GM18511 (cell line): Measurements from ENCODE around the gene MDM2.
A peak's percentile ranks its signal among the peaks of the same experiment; 100 is the strongest.
"Not testable (repeated sequence)": the region's sequence is repeated elsewhere in the genome, so short reads cannot be mapped to it uniquely, and the experiment has no call there.

Experiments
- ATAC-seq: cut with Tn5 transposase; IDR thresholded peaks from one replicate; pipeline ENCODE4 v1.9.1; 2021; ENCODE audit warnings: mild to moderate bottlenecking, moderate library complexity; ENCODE audit not compliant: unreplicated experiment

Gene MDM2

DNA sequence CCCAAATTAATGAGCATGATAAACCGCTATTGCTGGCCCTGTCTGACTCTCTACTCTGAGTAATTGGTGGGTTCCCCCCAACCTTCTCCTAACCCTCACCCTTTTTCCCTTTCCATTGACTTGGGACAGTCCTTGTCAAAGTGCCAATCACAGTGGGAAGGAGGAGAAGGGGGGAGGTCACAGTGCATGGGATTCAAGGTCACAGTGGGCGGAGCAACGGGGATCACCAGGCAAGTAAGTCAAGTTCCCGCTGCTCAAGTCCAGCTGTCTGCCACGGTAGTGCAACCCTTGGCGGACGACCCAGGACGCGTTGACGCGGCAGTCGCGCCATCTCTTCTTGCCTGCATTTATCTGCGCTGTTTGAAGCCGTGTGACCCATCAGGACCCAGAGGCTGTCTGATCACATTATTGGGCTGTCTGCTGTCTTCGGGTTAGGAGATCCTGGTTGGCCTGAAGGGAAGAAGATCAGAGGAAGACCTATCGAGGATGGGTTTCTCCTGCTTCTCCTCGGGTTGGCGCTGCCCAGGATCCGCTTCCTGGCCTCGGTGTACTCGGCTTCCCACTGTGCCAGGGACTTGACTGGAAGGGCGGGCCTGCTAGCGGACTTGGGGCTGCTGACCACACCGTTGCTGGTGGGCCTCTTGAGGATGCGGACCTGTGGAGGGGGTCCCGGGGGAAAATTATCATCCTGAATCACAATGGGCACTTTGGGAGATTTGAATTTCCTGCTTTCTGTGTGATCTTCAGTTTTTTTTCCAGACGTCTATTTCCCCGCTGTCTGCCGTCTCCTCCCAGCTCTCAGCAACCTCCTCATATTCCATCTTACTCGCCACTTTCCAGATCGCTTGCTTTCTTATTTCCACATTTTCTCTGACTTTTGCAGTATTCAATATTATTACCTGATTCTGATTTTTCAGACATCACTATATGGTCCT lies 3.1 kb upstream of the MDM2 start:
- no peak for ATAC-seq

DNA sequence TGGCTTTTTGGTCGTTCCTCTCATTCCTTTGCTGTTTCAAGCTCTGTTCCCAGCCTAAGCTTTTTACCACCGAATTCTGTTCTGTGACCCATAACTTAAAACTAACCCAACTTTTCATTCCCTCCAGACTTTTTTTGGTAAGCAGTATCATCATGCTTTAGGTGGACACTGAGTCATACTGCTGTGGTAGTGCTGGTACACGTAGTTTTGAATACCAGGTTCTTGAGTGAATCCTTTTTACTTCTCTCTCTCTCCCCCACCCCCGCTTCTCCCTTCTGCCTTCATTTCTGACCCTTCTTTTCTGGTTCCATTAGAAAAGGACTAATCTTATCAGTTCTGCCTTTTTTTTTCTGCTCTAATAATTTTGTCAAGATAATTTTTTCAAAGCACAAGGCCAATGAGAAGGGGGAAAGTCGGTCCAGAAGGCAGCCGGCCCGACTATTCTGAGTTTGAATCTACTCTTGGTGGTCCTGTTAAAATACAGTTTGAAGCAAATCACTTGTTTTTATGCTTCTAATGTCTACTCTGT lies 2.3 kb upstream of the MDM2 start:
- ATAC-seq = no peak

DNA sequence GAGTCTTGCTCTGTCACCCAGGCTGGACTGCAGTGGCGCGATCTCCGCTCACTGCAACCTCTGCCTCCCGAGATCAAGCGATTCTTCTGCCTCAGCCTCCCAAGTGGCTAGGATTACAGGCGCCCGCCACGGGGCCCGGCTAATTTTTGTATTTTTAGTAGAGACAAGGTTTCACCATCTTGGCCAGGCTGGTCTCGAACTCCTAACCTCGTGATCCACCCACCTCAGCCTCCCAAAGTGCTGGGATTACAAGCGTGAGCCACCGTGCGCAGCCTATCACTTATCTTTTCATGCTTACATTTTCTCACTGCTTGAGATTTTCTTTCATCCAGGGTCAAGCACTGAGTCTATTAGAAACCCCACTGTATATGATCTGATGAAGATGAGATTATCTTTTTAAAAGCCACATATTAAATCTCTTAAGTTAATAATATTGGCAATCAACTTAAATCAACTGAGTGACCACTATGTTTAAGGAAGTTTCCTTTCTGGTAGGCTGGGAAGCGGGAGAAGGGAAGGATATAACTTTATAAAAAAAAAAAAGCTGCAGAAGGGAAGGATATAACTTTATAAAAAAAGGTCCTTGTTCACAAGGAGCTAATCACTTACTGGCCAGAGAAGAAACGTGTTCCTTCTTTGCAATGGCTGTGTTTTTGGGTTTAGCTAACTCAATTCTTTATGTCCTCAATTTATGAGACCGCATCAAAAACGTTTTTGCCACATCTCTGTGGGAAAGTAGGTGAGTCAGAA lies 1.3 kb upstream of the MDM2 start:
- ATAC-seq = no peak

DNA sequence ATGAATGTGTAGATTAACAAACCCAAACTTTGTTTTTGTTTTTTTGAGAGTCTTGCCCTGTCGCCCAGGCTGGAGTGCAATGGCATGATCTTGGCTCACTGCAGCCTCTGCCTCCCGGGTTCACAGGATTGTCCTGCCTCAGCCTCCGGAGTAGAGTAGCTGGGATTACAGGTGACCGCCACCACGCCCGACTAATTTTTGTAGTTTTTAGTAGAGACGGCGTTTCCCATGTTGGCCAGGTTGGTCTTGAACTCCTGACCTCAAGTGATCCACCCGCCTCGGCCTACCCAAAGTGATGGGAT lies 752 bp upstream of the MDM2 start:
- not testable (repeated sequence) for ATAC-seq

DNA sequence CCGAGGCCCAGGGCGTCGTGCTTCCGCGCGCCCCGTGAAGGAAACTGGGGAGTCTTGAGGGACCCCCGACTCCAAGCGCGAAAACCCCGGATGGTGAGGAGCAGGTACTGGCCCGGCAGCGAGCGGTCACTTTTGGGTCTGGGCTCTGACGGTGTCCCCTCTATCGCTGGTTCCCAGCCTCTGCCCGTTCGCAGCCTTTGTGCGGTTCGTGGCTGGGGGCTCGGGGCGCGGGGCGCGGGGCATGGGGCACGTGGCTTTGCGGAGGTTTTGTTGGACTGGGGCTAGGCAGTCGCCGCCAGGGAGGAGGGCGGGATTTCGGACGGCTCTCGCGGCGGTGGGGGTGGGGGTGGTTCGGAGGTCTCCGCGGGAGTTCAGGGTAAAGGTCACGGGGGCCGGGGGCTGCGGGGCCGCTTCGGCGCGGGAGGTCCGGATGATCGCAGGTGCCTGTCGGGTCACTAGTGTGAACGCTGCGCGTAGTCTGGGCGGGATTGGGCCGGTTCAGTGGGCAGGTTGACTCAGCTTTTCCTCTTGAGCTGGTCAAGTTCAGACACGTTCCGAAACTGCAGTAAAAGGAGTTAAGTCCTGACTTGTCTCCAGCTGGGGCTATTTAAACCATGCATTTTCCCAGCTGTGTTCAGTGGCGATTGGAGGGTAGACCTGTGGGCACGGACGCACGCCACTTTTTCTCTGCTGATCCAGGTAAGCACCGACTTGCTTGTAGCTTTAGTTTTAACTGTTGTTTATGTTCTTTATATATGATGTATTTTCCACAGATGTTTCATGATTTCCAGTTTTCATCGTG lies 612 bp downstream of the MDM2 start:
- peak; percentile 67 for ATAC-seq

DNA sequence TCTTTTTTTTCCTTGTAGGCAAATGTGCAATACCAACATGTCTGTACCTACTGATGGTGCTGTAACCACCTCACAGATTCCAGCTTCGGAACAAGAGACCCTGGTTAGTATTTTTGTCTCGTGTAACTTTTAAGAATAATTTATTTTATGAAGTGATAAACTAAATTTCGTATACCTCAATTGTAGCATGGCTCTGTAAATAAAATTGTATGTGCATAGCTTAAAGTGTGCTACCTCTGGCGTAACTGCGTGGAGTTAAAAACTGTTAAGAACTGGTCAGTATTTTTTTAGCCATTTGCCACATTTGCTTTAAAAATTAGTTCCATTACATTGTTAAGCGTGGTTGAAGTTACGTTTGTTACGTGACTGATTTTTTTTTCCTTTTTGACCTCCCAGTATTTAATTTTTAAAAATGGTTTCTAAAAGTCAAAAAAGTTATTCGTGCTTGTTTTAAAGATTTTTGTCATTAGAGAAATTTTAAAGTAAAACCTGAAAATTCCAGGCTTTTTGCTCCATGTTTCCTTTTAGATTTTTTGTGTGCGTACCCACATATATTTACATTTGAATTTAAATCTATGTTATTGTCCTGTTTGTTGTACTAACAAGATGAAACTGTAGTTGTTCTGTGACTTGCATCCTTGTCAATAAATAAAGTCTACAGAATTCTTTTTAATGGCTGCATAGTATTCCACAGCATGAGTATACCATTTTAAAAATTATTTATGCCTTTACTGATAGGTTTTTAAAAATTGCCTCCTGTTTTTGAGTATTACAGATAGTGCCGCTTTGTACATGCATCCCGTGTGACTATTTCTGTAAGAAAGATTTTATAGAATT lies 1.4 kb downstream of the MDM2 start:
- ATAC-seq = no peak

DNA sequence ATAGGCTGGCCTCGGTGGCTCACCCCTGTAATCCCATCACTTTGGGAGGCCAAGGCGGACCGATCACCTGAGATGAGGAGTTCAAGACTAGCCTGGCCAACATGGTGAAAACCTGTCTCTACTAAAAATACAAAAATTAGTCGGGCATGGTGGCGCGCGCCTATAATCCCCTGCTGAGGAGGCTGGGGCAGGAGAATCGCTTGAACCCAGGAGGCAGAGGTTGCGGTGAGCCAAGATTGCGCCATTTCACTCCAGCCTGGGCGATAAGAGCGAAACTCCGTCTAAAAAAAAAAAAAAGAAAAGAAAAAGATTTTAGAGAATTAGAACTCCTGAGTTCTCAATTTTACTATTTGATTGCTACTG lies 2.0 kb downstream of the MDM2 start:
- not testable (repeated sequence) for ATAC-seq

DNA sequence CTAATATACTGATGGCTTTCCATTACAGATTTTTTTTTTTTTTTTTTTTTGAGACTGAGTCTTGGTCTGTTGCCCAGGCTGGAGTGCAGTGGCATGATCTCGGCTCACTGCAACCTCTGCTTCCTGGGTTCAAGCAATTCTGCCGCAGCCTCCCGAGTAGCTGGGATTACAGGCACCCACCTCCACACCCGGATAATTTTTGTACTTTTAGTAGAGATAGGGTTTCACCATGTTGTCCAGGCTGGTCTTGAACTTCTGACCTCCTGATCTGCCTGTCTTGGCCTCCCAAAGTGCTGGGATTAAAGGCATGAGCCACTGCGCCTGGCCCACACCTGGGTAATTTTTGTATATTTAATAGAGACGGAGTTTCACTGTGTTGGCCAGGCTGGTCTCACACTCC lies 3.6 kb downstream of the MDM2 start:
- ATAC-seq = not testable (repeated sequence)

DNA sequence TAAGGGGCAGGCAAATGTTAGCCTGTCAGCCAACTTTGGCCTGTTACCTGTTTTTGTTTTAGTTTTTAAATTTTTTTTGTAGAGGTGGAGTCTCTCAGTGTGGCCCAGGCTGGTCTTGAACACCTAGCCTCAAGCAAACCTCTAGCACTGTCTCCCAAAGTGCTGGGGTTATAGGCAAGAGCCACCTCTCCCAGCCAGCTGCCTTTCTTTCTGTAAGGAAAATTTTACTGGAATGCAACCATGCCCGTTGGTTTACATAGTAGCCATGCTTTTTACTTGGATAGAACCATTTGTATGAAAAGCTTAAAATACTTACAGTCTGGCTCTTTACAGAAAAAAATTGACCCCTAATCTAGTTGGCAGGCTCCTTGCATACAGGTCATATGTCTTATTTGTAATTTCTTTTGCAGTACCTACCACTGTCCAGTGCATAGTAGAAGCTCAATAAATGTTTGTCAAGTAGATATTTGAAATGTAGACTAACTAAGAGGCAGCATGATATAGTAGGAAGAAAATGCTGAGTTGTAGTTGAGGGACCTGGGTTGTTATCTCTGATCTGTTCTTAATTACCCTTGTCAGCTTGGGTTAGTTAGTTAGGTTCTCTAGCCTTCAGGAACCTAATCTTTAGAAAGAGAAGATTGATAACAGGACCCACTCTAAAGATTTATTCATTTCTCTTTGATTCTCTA lies 4.7 kb downstream of the MDM2 start:
- no peak for ATAC-seq

DNA sequence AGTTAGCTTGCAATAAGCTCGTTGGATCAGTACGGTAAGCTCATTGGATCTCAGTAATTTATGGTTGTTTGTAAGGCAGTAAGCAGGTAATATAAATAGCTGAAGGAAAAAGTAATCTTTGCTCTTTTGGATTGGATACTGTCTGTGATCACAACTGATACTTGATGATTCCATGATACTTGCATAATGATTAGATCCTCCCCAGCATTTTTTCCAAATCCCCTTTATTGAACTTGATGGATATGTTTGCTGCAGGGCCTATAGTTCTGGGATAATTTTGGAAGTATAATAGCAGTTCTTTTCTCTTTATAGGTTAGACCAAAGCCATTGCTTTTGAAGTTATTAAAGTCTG lies 5.2 kb downstream of the MDM2 start:
- no peak for ATAC-seq

DNA sequence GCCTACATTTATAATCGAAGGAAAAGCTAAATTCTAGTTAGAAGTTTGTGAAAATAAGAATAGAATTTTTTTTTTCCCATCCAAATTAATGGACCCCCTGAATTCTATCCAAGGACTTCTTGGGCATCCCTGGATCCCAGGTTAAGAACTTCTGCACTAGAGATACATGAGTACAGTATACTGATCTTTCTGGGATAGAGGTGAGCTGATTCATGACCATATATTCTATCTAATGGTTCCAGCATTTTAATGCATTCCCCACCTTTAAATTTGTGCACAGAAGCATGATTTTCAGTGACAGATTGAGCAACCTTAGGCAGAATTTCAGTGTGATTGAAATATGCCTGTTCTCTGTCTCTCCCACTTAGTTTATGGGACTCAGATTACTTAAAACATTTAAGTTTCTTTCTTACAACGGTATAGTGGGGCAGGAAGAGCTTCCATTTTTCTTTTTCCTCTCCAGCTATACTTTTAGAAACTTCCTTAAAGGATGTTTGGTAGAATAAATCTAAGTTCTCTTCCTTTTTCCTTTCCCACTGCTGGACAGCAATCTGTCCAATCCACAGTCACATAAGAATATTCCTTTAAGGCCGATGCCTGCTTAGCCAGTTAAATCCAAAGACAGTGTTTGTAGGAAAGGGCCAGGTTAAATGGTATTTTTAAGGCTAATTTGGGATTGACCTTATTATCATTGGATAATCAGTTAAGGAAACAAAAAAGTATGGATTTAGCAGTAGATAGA lies 6.7 kb downstream of the MDM2 start:
- no peak for ATAC-seq

DNA sequence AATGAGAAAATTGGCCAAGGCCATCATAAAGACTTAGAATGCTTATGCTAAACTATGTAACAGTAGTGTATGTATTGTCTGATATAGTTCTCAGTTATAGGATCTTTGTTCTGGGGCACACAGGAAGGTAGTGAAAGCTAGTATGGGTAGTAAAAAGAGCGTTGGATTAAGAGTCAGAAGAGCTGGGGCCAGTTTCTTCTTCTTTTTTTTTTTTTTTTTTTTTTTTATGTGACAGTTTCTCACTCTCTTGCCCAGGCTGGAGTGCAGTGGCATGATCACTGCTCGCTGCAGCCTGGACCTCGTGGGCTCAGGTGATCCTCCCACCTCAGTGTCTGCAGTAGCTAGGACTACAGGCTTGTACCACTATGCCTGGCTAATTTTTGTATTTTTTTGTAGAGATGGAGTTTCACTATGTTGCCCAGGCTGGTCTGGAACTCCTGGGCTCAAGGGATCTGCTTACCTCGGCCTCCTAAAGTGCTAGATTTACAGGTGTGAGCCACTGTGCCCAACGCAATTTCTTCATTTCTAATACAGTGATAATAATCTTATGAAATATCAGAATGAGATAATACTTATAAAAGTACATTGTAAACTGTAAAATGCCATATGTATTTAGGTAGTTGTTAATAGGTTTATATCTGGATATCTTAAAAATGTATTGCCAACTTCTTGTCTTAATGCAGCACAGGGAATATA lies 7.4 kb downstream of the MDM2 start:
- no peak for ATAC-seq

DNA sequence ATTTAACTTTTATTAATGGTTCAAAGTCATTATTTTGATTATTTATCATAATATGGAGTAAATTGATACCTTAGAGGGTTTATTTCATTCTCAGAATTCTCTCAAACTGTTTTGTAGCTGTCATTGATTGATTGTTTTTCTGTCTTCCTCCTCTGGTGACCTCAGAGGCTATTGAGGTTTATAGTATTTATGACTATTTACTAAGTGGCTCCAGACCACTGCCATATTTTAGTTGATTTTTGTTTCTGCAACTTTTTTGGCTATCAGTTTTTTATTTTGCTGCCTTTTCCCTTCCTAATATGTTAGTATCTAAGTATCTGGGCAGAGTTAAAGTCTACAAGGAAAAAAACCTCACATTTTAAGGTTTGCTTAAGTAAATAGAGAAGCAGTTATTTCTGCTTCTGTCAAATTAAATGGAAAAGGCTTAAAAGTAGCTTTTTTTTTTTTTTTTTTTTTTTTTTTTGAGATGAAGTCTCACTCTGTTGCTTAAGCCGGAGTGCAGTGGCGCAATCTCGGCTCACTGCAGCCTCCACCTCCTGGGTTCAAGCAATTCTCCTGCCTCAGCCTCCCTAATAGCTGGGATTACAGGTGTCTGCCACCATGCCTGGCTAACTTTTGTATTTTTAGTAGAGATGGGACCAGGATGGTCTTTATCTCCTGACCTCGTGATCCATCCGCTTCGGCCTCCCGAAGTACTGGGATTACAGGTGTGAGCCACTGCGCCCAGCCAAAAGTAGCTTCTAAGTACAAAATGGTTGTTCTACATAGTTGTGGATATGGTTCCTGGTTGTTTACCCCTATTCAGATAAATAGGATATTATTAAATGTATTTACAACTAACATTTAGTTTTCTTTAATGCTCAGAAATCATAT lies 8.2 kb downstream of the MDM2 start:
- no peak for ATAC-seq

DNA sequence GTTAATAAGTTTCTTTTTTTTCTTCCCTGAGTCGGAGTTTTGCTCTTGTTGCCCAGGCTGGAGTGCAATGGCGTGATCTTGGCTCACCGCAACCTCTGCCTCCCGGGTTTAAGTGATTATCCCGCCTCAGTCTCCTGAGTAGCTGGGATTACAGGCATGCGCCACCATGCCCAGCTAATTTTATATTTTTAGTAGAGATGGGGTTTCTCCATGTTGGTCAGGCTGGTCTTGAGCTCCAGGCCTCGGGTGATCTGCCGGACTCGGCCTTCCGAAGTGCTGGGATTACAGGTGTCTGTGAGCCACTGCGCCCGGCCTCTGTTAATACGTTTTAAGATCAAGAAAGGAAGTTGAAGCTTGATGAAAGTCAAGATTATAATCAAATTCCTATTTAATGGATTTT lies 11.5 kb downstream of the MDM2 start:
- not testable (repeated sequence) for ATAC-seq

DNA sequence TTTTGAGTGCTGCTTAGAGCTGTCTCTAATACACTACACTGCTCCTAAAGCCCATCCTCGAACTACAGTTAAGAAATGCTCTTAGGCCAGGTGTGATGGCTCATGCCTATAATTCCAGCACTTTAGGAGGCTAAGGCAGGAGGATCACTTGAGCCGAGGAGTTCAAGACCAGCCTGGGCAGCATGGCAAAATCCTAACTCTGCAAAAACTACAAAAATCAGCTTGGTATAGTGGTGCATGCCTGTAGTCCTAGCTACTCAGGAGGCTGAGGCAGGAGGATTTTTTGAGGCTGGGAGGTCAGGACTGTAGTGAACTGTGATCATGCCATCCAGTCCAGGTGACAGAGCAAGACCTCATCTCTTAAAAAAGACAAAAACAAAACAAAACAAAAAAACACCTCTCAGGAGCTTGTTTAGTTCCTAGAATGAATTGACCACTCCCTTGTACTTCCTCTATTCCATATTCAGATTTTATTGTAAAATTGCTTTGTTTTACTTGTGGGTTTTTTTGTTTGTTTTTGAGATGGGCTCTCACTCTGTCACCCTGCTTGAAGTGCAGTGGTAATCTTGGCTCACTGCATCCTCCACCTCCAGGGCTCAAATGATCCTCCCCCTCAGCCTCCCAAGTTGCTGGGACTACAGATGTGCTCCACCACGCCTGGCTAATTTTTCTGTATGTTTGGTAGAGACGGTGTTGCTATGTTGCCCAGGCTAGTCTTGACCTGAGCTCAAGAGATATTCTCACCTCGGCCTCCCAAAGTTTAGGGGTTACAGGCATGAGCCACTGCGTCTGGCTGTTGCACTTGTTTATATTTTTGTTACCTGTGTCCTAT lies 13.6 kb downstream of the MDM2 start:
- ATAC-seq = no peak

DNA sequence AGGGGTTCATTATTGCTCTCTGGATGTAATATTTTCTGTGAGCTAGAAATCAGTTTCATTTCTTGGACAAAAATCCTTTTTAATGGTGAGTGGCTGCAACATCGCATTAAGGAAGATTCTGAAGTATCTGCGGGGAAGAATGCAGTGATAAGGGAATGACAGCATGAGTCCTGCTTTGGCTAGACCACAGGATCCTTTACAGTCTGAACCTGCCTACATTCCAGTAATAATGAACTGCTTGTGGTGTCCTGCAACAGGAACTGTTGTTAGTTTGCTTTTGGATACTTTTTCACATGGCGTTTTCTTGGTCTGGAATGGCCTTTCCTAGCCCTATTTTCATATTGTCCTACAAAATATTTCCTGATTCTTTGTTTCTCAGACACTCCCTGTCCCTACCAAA lies 15.7 kb downstream of the MDM2 start:
- no peak for ATAC-seq

DNA sequence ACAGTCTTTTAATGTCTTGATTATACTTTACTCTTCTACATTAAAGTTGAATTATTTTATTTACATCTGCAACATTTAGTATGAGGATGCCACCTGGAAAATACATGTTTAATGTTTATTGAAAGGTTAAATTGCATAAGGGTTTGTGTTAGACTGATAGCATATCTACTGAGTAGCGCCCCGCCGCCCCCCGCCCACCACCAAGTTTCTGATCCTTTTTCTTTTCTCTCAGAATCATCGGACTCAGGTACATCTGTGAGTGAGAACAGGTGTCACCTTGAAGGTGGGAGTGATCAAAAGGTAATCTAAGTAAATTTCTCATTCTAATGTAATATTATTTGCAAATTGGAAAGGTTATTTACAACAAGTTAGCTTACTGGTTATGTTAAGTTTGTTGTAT lies 16.2 kb downstream of the MDM2 start:
- ATAC-seq = no peak
